HCT116 (cell line): Measurements from ENCODE around the gene NOP10. TPM values are rescaled to one million over a fixed set of nuclear protein-coding genes. Genes with fewer than 3 reads are reported as not detected.

ENCODE experiments used
- ATAC-seq: fragments of 200-7000 bp; cut with Tn5 transposase; 2 replicates; pipeline ENCODE4 v1.9.1; 2020; ENCODE audit warnings: mild to moderate bottlenecking, moderate library complexity
- BruUV-seq: library from RNA; stranded (reverse); fragments of 400-500 nt; replicated peaks from 2 replicates; lab custom pipeline; 2021; lab: Mats Ljungman, UMichigan
- CTCF ChIA-PET: fragments of 300-600 bp; sonication (Branson Sonifier 250); formaldehyde crosslinking; loops from one replicate; lab custom pipeline; 2021; ENCODE audit warnings: antibody characterized with exemption; lab: Charles Lee
- POLR2A ChIA-PET: fragments of 300-600, 350-600 bp; sonication (Branson Sonifier 250); formaldehyde crosslinking; loops from one replicate; lab custom pipeline; 2021; ENCODE audit warnings: antibody characterized with exemption; lab: Charles Lee
- RAD21 ChIA-PET, 2 experiments: fragments of 300-600 bp; sonication (Branson Sonifier 250); formaldehyde crosslinking; loops; one replicate each; lab custom pipeline; 2023; ENCODE audit warnings: low total read pairs in 2 of 2; ENCODE audit not compliant: uncharacterized antibody in 2 of 2, unreplicated experiment in 2 of 2, low non-redundant PET in 1 of 2; lab: Charles Lee
- DNase-seq: peaks from one replicate; pipeline ENCODE4 v3.0.0-alpha.2; 2010; ENCODE audit warnings: low read depth, low spot score
- H2AFZ ChIP-seq: fragments of 200-600 bp; shearing (Covaris generic), sonication (generic); 2 replicates; pipeline ENCODE4 v1.6.1; 2017; ENCODE audit warnings: low read depth, mixed run types, mixed read lengths, antibody characterized with exemption, low read length; ENCODE audit not compliant: poor library complexity, severe bottlenecking
- H3K27ac ChIP-seq: 2 replicates; pipeline ENCODE4 v1.5.1; 2012; ENCODE audit warnings: low read depth, low read length
- H3K27me3 ChIP-seq: fragments of 200-600 bp; sonication (generic); 2 replicates; pipeline ENCODE4 v1.6.1; 2016; ENCODE audit warnings: mixed run types, low read length, mixed read lengths; ENCODE audit not compliant: insufficient read depth
- H3K36me3 ChIP-seq, 2 experiments: fragments of 200-500 bp in 1 of 2; fragments of 200-600 bp in 1 of 2; sonication (Bioruptor generic) in 1 of 2; sonication (generic) in 1 of 2; 2 replicates each; pipeline versions ENCODE4 v1.5.1 to v1.6.1; 2014 to 2016; ENCODE audit warnings: low read length in 2 of 2, inconsistent platforms in 1 of 2, mixed read lengths in 1 of 2, mixed run types in 1 of 2; ENCODE audit not compliant: insufficient read depth in 2 of 2, control insufficient read depth in 1 of 2
- H3K4me1 ChIP-seq, 2 experiments: fragments of 200-600 bp in 1 of 2; sonication (generic) in 1 of 2; 2 replicates each; pipeline versions ENCODE4 v1.5.1 to v1.6.1; 2012 to 2017; ENCODE audit warnings: low read length in 2 of 2, inconsistent platforms in 1 of 2, mild to moderate bottlenecking in 1 of 2, mixed read lengths in 1 of 2, mixed run types in 1 of 2, moderate library complexity in 1 of 2; ENCODE audit not compliant: insufficient read depth in 2 of 2, control insufficient read depth in 1 of 2
- H3K4me2 ChIP-seq: fragments of 200-600 bp; sonication (generic); 2 replicates; pipeline ENCODE4 v1.6.1; 2017; ENCODE audit warnings: mixed run types, low read length, mixed read lengths
- H3K4me3 ChIP-seq, 2 experiments: fragments of 200-600 bp in 1 of 2; sonication (generic) in 1 of 2; replicated peaks in 1 of 2; 2 replicates each; pipeline ENCODE4 v1.5.1; 2011 to 2016; ENCODE audit warnings: low read length in 2 of 2, control low read depth in 1 of 2, low read depth in 1 of 2, mild to moderate bottlenecking in 1 of 2, mixed read lengths in 1 of 2, mixed run types in 1 of 2
- H3K79me2 ChIP-seq: fragments of 200-600 bp; sonication (generic); 2 replicates; pipeline ENCODE4 v1.6.1; 2017; ENCODE audit warnings: mild to moderate bottlenecking, mixed run types, low read length, moderate library complexity, mixed read lengths; ENCODE audit not compliant: insufficient read depth
- H3K9ac ChIP-seq: fragments of 200-600 bp; sonication (generic); 2 replicates; pipeline ENCODE4 v1.6.1; 2016; ENCODE audit warnings: low read length, mixed read lengths
- H3K9me2 ChIP-seq: fragments of 200-600 bp; sonication (generic), shearing (Covaris generic); 2 replicates; pipeline ENCODE4 v1.6.1; 2017; ENCODE audit warnings: mixed run types, mild to moderate bottlenecking, moderate library complexity; ENCODE audit not compliant: insufficient read depth
- H3K9me3 ChIP-seq, 2 experiments: fragments of 200-500 bp in 1 of 2; fragments of 200-600 bp in 1 of 2; sonication (Bioruptor generic) in 1 of 2; sonication (generic) in 1 of 2; 2 replicates each; pipeline ENCODE4 v1.6.1; 2014 to 2017; ENCODE audit warnings: low read length in 2 of 2, mixed read lengths in 2 of 2, inconsistent platforms in 1 of 2, low read depth in 1 of 2, mild to moderate bottlenecking in 1 of 2, mixed run types in 1 of 2, moderate library complexity in 1 of 2; ENCODE audit not compliant: control insufficient read depth in 1 of 2, insufficient read depth in 1 of 2
- H4K20me1 ChIP-seq: fragments of 200-600 bp; sonication (generic), shearing (Covaris generic); 2 replicates; pipeline ENCODE4 v1.6.1; 2017; ENCODE audit warnings: mixed run types, mild to moderate bottlenecking, moderate library complexity; ENCODE audit not compliant: insufficient read depth
- CBX3 ChIP-seq: IDR thresholded peaks from 2 replicates; pipeline ENCODE4 v1.6.1; 2012; ENCODE audit warnings: low read depth
- CEBPB ChIP-seq: IDR thresholded peaks from 2 replicates; pipeline ENCODE4 v1.6.1; 2012; ENCODE audit warnings: low read depth
- EZH2 ChIP-seq: fragments of 200-600 bp; sonication (generic); IDR thresholded peaks from 2 replicates; pipeline ENCODE4 v1.6.1; 2017; ENCODE audit warnings: antibody characterized with exemption, mixed run types
- EZH2phosphoT487 ChIP-seq: fragments of 200-600 bp; IDR thresholded peaks from 2 replicates; pipeline ENCODE4 v1.6.1; 2018; ENCODE audit warnings: antibody characterized with exemption, borderline replicate concordance
- JUND ChIP-seq: IDR thresholded peaks from 2 replicates; pipeline ENCODE4 v1.6.1; 2012
- RAD21 ChIP-seq: IDR thresholded peaks from 2 replicates; pipeline ENCODE4 v1.6.1; 2012; ENCODE audit warnings: low read depth, mild to moderate bottlenecking
- SRF ChIP-seq: IDR thresholded peaks from 2 replicates; pipeline ENCODE4 v1.6.1; 2012; ENCODE audit warnings: low read depth
- ZNF274 ChIP-seq: fragments of 200-500 bp; sonication (Bioruptor generic); IDR thresholded peaks from 2 replicates; pipeline ENCODE4 v1.6.1; 2014; ENCODE audit warnings: mild to moderate bottlenecking, low read depth, low read length, inconsistent platforms
- intact Hi-C: fragments of 100-400 bp; cut with micrococcal nuclease; formaldehyde crosslinking; loops from 2 replicates; pipeline ENCODE4 v1.10.0; 2022
- total RNA-seq: library from RNA; stranded (reverse); gene quantifications from one replicate; pipeline ENCODE4 v1.2.1, GENCODE V29; 2021; ENCODE audit not compliant: unreplicated experiment
- TF ChIP-seq, protein P1 (sequence below): IDR thresholded peaks from 2 replicates; pipeline ENCODE4 v1.6.1; 2011; ENCODE audit warnings: mild to moderate bottlenecking, low read length, moderate library complexity; ENCODE audit not compliant: insufficient replicate concordance; ENCODE audit errors: extremely low read depth
- TF ChIP-seq, protein P2 (sequence below), 3 experiments: fragments of 200-600 bp in 1 of 3; sonication (generic) in 1 of 3; IDR thresholded peaks in 2 of 3; conservative IDR thresholded peaks in 1 of 3; 2 replicates each; pipeline ENCODE4 v1.5.1; 2012 to 2017; ENCODE audit warnings: low read depth in 2 of 3, low read length in 2 of 3, antibody characterized with exemption in 1 of 3, borderline replicate concordance in 1 of 3, control low read depth in 1 of 3, mild to moderate bottlenecking in 1 of 3, mixed read lengths in 1 of 3, mixed run types in 1 of 3, moderate library complexity in 1 of 3; ENCODE audit not compliant: insufficient read depth in 1 of 3
- TF ChIP-seq, protein P3 (sequence below): IDR thresholded peaks from 2 replicates; pipeline ENCODE4 v1.6.1; 2012
- TF ChIP-seq, protein P4 (sequence below): IDR thresholded peaks from 2 replicates; pipeline ENCODE4 v1.6.1; 2012

The NOP10 gene
- total RNA-seq, 1 experiment from 2014 or later: 216 TPM

DNA sequence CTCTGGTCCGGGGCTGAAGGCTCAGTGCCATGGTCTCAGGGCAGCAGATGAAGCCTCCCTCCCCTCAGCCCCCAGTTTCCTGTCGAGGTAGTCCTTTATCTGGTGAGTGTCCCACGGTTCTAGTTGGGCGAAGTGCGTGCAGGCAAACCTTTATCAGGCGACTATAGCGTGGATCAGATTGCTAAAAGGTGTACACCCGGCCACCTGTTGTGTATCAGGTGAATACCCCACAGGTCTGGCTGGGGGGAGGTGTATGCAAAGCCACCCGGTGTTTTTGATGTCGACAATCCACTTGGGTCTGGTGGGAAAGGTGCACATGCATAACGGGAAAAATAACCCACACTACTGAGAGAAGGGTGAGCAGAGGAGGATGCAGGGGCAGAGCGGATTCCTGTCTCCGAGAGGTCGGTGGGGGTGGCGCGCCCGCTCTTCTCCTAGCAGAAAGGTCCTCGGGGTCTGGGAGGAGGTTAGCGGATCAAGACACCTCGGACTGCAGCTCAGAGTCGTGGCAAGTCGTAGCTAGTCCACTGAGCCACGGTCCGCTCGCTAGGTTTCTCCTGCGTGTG is 5.9 kb downstream of the NOP10 start:
- RAD21 ChIA-PET: no interaction called here
- intact Hi-C loops: loop anchor here (5.0 kb wide), 1 partner anchor 100 kb away; no protein-coding TSS in a partner anchor
- CTCF ChIA-PET: no interaction called here
- no peak for DNase-seq
- TF ChIP-seq, protein P1, sequence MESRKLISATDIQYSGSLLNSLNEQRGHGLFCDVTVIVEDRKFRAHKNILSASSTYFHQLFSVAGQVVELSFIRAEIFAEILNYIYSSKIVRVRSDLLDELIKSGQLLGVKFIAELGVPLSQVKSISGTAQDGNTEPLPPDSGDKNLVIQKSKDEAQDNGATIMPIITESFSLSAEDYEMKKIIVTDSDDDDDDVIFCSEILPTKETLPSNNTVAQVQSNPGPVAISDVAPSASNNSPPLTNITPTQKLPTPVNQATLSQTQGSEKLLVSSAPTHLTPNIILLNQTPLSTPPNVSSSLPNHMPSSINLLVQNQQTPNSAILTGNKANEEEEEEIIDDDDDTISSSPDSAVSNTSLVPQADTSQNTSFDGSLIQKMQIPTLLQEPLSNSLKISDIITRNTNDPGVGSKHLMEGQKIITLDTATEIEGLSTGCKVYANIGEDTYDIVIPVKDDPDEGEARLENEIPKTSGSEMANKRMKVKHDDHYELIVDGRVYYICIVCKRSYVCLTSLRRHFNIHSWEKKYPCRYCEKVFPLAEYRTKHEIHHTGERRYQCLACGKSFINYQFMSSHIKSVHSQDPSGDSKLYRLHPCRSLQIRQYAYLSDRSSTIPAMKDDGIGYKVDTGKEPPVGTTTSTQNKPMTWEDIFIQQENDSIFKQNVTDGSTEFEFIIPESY: no peak
- TF ChIP-seq, protein P2, sequence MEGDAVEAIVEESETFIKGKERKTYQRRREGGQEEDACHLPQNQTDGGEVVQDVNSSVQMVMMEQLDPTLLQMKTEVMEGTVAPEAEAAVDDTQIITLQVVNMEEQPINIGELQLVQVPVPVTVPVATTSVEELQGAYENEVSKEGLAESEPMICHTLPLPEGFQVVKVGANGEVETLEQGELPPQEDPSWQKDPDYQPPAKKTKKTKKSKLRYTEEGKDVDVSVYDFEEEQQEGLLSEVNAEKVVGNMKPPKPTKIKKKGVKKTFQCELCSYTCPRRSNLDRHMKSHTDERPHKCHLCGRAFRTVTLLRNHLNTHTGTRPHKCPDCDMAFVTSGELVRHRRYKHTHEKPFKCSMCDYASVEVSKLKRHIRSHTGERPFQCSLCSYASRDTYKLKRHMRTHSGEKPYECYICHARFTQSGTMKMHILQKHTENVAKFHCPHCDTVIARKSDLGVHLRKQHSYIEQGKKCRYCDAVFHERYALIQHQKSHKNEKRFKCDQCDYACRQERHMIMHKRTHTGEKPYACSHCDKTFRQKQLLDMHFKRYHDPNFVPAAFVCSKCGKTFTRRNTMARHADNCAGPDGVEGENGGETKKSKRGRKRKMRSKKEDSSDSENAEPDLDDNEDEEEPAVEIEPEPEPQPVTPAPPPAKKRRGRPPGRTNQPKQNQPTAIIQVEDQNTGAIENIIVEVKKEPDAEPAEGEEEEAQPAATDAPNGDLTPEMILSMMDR (IDR thresholded peaks at IDR 0.05 in 2 of 3, conservative IDR thresholded peaks at IDR 0.05 in 1 of 3; ENCODE audit: borderline replicate concordance in 1 of 3, insufficient read depth in 1 of 3, low read depth in 2 of 3, low read length in 2 of 3): no peak
- TF ChIP-seq, protein P3, sequence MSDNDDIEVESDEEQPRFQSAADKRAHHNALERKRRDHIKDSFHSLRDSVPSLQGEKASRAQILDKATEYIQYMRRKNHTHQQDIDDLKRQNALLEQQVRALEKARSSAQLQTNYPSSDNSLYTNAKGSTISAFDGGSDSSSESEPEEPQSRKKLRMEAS: no peak
- TF ChIP-seq EZH2phosphoT487: no peak
- TF ChIP-seq RAD21: no peak
- TF ChIP-seq CEBPB: no peak
- no peak for TF ChIP-seq SRF
- no peak for TF ChIP-seq EZH2
- TF ChIP-seq CBX3: no peak
- TF ChIP-seq ZNF274: no peak
- TF ChIP-seq, protein P4, sequence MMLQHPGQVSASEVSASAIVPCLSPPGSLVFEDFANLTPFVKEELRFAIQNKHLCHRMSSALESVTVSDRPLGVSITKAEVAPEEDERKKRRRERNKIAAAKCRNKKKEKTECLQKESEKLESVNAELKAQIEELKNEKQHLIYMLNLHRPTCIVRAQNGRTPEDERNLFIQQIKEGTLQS: no peak
- no peak for TF ChIP-seq JUND
- Histone ChIP-seq H3K4me2 (peak overlapping the region; percentile 91), H3K9me2 (no peaks in the 10 kb centered on the region), H3K9me3 (no peaks in the 10 kb centered on the region), H3K36me3 (peaks cover 20 to 32% of the 10 kb centered on the region in 2 experiments), H3K4me1 (peaks cover 10 to 29% of the 10 kb centered on the region in 2 experiments; a peak in 3 of 4 replicates), H4K20me1 (no peaks in the 10 kb centered on the region), H3K4me3 (peak overlapping the region; percentile 55 to 68), H3K27me3 (no peaks in the 10 kb centered on the region), H3K9ac (peak overlapping the region; percentile 63), H3K79me2 (peaks cover 32% of the 10 kb centered on the region), H3K27ac (peak overlapping the region; percentile 68; the same call in 1 of the 2 replicates), H2AFZ (no peak overlapping the region)
- no peak for ATAC-seq
- POLR2A ChIA-PET: interaction anchor here (1.0 to 1.9 kb wide), 5 partner anchors 15 to 128 kb away, joined by 3 to 9 read pairs (median 4); no protein-coding TSS in a partner anchor
- BruUV-seq: no TSS peak
